SK-N-SH (cell line): ENCODE measurements around the gene PPP5C.

ENCODE experiments used
- FOSL2 ChIP-seq: IDR thresholded peaks from 2 replicates; pipeline ENCODE4 v1.4.0; 2012; ENCODE audit warnings: low read depth, mild to moderate bottlenecking, moderate library complexity, borderline replicate concordance
- MXI1 ChIP-seq: IDR thresholded peaks from 2 replicates; pipeline ENCODE4 v1.6.1; 2012; ENCODE audit warnings: mild to moderate bottlenecking, low read depth, low read length, improper control_type of control experiment
- SIN3A ChIP-seq: IDR thresholded peaks from 2 replicates; pipeline ENCODE4 v1.6.1; 2012; ENCODE audit warnings: low read depth, mild to moderate bottlenecking, low read length, moderate library complexity, borderline replicate concordance
- TF ChIP-seq, protein P1 (sequence below): fragments of 200-600 bp; sonication (generic); IDR thresholded peaks from 2 replicates; pipeline ENCODE4 v1.6.1; 2017; ENCODE audit warnings: antibody characterized with exemption, mild to moderate bottlenecking, moderate library complexity
- TF ChIP-seq, protein P2 (sequence below): IDR thresholded peaks from 2 replicates; pipeline ENCODE4 v1.4.0; 2012; ENCODE audit warnings: low read depth, borderline replicate concordance
- TF ChIP-seq, protein P3 (sequence below): fragments of 150-350 bp; IDR thresholded peaks from 2 replicates; pipeline ENCODE4 v1.6.1; 2017; ENCODE audit warnings: antibody characterized with exemption, low read length, low read depth, borderline replicate concordance

DNA sequence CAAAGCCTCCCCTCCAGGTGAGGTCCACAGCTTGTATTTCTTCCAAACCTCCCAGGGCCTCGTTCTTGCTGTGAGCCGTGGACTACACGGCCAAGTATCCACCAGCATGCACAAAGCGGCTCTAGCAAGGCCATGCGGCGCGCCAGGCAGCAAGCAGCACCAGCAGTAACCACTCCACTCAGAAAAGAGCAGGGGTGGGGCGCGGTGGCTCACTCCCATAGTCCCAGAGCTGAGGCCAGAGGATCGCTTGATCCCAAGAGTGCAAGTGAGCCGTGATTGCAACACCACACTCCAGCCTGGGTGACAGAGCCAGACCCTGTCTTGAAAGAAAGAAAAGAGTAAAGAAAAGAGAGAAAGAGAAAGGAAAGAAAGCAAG is 61.8 kb downstream of the PPP5C start:
- TF ChIP-seq FOSL2 (no peak), SIN3A (no peak), MXI1 (no peak)
- TF ChIP-seq, protein P1, sequence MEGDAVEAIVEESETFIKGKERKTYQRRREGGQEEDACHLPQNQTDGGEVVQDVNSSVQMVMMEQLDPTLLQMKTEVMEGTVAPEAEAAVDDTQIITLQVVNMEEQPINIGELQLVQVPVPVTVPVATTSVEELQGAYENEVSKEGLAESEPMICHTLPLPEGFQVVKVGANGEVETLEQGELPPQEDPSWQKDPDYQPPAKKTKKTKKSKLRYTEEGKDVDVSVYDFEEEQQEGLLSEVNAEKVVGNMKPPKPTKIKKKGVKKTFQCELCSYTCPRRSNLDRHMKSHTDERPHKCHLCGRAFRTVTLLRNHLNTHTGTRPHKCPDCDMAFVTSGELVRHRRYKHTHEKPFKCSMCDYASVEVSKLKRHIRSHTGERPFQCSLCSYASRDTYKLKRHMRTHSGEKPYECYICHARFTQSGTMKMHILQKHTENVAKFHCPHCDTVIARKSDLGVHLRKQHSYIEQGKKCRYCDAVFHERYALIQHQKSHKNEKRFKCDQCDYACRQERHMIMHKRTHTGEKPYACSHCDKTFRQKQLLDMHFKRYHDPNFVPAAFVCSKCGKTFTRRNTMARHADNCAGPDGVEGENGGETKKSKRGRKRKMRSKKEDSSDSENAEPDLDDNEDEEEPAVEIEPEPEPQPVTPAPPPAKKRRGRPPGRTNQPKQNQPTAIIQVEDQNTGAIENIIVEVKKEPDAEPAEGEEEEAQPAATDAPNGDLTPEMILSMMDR = no peak
- TF ChIP-seq, protein P2, sequence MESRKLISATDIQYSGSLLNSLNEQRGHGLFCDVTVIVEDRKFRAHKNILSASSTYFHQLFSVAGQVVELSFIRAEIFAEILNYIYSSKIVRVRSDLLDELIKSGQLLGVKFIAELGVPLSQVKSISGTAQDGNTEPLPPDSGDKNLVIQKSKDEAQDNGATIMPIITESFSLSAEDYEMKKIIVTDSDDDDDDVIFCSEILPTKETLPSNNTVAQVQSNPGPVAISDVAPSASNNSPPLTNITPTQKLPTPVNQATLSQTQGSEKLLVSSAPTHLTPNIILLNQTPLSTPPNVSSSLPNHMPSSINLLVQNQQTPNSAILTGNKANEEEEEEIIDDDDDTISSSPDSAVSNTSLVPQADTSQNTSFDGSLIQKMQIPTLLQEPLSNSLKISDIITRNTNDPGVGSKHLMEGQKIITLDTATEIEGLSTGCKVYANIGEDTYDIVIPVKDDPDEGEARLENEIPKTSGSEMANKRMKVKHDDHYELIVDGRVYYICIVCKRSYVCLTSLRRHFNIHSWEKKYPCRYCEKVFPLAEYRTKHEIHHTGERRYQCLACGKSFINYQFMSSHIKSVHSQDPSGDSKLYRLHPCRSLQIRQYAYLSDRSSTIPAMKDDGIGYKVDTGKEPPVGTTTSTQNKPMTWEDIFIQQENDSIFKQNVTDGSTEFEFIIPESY = no peak
- TF ChIP-seq, protein P3, sequence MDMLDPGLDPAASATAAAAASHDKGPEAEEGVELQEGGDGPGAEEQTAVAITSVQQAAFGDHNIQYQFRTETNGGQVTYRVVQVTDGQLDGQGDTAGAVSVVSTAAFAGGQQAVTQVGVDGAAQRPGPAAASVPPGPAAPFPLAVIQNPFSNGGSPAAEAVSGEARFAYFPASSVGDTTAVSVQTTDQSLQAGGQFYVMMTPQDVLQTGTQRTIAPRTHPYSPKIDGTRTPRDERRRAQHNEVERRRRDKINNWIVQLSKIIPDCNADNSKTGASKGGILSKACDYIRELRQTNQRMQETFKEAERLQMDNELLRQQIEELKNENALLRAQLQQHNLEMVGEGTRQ = no peak
